Hepatic stellate cell (primary cell): ENCODE data around the gene ABHD4.
"Not testable (repeated sequence)": the region's sequence is repeated elsewhere in the genome, so short reads cannot be mapped to it uniquely, and the experiment has no call there.

ENCODE experiments used
- DNase-seq: peaks from one replicate; pipeline ENCODE4 v3.0.0; 2011; ENCODE audit warnings: low spot score

The ABHD4 gene

GRCh38 chr14:22589096-22589839 lies 8.8 kb upstream of the ABHD4 start, which contains the start of gene DAD1:
DAD1 (minus strand) TSS chr14:22589224; CDS start chr14:22589157, 67 bp downstream.
- DNase-seq = peak; percentile 100

GRCh38 chr14:22593189-22593588 lies 4.9 kb upstream of the ABHD4 start:
- no peak for DNase-seq

- no peak for DNase-seq
Measured at GRCh38 chr14:22593601-22594000, 4.5 kb upstream of the ABHD4 start.

GRCh38 chr14:22594156-22594716 lies 3.9 kb upstream of the ABHD4 start:
- DNase-seq = no peak

- DNase-seq = no peak
Measured at GRCh38 chr14:22596354-22596879, 1.7 kb upstream of the ABHD4 start.

GRCh38 chr14:22597265-22597664 lies 835 bp upstream of the ABHD4 start:
- no peak for DNase-seq

GRCh38 chr14:22597771-22598098 lies 365 bp upstream of the ABHD4 start:
- DNase-seq = no peak

GRCh38 chr14:22598896-22599244 lies 770 bp downstream of the ABHD4 start:
- DNase-seq = peak; percentile 66

GRCh38 chr14:22599349-22599748 lies 1.2 kb downstream of the ABHD4 start:
- no peak for DNase-seq

GRCh38 chr14:22600027-22600426 lies 1.9 kb downstream of the ABHD4 start:
- no peak for DNase-seq

GRCh38 chr14:22601456-22601855 lies 3.4 kb downstream of the ABHD4 start:
- no peak for DNase-seq

GRCh38 chr14:22601996-22602395 lies 3.9 kb downstream of the ABHD4 start:
- DNase-seq = no peak

GRCh38 chr14:22602862-22603261 lies 4.8 kb downstream of the ABHD4 start:
- DNase-seq = peak; percentile 55

- DNase-seq = no peak
Measured at GRCh38 chr14:22606380-22606779, 8.3 kb downstream of the ABHD4 start.

GRCh38 chr14:22607291-22607690 lies 9.2 kb downstream of the ABHD4 start:
- DNase-seq = no peak

- no peak for DNase-seq
Measured at GRCh38 chr14:22610931-22611330, 12.8 kb downstream of the ABHD4 start.

GRCh38 chr14:22613106-22613695 lies 15.1 kb downstream of the ABHD4 start:
- no peak for DNase-seq

GRCh38 chr14:22613736-22614239 lies 15.7 kb downstream of the ABHD4 start:
- DNase-seq = no peak

GRCh38 chr14:22614240-22614799 lies 16.2 kb downstream of the ABHD4 start:
- peak; percentile 88 for DNase-seq

- not testable (repeated sequence) for DNase-seq
Measured at GRCh38 chr14:22615765-22616164, 17.7 kb downstream of the ABHD4 start.

GRCh38 chr14:22622255-22622654 lies 24.2 kb downstream of the ABHD4 start:
- DNase-seq = no peak

GRCh38 chr14:22623047-22623446 lies 24.9 kb downstream of the ABHD4 start:
- DNase-seq = no peak

GRCh38 chr14:22626590-22626989 lies 28.5 kb downstream of the ABHD4 start:
- no peak for DNase-seq
